Activated T-helper 9 cell treated with anti-CD3 and anti-CD28 coated beads, Interleukin-2, amount 50 U/mL, for 16 hours (primary cell): ENCODE measurements around the gene USP25.

Source experiments
- DNase-seq: peaks from one replicate; pipeline ENCODE4 v3.0.0-alpha.2; 2020; ENCODE audit warnings: low read depth

USP25 gene

DNA sequence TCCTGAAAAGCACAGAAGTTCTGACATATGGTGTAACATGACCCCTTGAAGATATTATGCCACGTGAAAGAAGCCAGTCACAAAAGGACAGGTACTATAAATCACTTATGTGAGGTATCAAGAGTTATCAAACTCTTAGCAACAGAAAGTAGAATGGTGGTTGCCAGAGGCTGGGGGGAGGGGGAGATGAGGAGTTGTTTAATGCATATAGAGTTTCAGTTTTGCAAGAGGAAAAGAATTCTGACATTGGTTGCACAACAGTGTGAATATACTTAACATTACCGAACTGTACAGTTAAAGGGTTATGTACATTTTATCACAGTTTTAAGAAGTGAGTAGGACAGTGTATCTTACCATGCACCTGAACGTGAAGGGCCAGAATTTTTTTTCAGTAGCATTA lies 80.0 kb downstream of the USP25 start:
- no peak for DNase-seq

DNA sequence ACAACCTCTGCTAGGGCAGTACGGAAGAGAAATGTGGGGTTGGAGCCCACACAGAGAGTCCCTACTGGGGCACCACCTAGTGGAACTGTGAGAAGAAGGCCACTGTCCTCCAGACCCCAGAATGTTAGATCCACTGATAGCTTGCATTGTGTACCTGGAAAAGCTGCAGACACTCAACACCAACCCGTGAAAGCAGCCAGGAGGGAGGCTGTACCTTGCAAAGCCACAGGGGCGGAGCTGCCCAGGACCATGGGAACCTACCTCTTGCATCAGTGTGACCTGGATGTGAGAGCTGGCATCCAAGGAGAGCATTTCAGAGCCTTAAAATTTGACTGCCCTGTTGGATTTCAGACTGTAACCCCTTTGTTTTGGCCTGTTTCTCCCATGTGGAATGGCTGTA lies 85.5 kb downstream of the USP25 start:
- no peak for DNase-seq

DNA sequence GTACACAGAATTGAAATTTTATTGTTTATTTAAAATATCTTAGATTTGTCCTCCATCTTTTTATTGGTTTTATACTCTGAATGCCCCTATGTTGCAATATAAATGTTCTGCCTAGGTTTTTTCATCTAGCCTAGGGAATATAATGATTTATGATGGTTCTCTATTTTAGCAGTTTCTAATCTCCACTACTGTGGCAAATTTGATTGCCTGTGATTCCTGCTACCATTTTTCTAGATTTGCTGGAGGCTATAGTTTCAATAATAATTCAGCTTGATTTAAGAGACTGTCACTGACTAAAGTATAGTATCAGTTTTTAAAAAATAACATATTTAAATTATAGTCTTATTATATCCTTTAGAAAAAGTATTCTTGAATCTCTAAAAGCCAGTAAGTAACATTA lies 90.5 kb downstream of the USP25 start:
- DNase-seq = no peak

DNA sequence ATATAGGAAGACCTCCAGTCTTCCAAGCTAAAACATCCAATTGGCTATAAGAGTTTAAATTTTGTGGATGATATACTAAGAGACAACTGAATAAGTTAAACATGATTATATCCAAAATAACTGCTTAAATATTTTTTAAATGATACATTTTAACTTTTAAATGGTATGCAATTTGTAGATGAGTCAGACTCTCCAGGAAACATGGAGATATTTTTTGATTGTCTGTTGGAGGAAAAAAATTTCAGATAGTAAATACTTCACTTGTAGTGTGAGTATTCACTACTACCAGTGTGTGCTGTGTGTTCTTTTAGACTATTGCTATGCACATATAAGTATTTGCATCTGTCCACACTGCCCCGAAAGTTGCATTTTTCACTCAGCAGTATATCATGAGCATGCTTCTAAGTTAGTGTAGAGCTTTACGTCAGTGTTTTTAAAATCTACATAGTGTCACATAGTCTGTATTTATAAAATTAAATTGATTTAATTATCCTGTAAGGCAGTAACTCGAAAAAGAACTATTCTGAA lies 91.1 kb downstream of the USP25 start:
- no peak for DNase-seq

DNA sequence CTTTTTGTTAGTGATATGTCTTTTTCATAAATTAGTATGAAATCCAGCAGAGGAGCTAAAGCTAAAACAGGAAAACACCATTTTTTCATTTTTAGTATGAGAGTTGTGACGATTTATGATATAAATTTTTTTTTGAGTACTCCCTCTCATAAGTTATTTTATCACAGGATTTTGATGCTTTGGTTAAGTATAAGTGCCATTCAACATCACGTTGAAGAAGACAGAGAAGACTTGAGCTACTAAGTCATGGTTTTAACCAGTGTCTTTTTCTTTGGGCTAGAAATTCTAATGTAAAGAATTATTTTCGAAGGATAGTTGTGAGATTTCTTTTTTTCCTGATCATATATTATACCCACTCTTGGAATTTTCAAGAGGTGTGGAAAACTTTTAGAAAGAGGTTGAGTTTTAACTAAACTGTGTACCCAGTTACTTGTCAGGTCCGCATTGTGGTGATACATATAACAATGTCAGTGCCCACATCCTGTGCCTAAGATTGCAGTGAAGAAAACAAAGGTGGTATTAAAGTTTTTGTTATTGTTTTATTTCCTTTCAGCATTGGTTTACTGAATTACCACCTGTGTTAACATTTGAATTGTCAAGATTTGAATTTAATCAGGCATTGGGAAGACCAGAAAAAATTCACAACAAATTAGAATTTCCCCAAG lies 93.8 kb downstream of the USP25 start:
- no peak for DNase-seq

DNA sequence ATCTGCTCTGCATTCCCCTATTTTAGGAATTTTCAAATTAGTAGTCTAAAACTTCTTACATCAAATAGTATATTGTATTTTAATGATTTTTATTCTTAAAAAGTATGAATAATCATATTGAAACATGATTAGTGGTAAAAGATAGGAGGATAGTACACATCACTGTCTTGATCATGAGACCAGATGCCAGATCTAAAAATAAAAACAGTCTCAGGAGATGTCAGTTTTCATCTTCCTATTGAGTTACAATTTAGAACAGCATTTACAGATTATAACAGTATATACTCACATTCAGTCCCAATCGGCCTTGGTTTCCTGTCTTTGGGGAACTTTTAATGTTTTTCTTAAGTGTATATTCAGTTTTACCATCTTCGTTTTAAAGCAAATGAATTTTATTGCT lies 95.9 kb downstream of the USP25 start:
- no peak for DNase-seq

DNA sequence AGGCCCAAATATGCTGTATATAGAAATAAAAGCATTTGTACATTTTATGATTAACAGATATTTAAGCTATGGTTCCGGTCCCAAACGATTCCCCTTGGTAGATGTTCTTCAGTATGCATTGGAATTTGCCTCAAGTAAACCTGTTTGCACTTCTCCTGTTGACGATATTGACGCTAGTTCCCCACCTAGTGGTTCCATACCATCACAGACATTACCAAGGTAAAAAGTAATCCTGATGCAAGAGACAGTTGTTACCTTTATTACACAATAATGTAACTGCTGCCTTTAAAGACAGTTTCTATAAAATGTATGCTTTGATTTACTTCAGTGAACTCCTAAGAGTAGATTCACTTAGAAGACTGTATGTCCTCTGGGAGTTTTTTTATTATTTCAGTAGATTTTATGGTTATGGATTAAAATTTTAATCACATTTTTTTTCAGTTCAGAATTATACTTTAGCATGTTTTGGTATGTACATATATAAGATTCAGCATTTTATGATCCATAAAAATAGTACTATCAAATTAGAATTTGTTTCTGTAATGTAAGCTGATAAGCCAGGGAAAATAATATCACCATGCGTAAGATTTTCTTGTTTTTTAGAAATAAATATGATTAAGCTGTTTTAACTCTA lies 96.5 kb downstream of the USP25 start:
- DNase-seq = no peak

DNA sequence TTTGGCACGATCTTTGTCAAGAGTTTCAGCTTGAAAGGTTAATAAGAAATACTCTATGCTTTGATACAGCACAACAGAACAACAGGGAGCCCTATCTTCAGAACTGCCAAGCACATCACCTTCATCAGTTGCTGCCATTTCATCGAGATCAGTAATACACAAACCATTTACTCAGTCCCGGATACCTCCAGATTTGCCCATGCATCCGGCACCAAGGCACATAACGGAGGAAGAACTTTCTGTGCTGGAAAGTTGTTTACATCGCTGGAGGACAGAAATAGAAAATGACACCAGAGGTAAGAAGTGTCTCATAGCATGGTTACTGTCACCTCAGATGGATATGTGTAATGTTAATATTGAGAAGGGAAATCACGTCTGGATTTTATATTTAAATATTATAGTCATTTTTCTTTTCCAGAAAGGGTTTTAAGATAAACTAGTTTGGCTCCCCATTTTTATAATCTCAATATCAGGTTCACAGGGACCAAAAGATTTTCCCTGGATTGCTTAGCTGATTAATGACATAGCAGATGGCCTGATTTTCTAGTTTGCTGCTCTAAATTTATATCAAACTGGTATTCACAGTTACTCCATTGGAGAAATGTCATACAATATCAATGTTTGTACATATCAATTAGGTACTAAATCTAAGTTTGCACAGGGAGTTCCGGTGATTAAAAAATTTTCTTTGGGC lies 97.3 kb downstream of the USP25 start:
- DNase-seq = no peak

DNA sequence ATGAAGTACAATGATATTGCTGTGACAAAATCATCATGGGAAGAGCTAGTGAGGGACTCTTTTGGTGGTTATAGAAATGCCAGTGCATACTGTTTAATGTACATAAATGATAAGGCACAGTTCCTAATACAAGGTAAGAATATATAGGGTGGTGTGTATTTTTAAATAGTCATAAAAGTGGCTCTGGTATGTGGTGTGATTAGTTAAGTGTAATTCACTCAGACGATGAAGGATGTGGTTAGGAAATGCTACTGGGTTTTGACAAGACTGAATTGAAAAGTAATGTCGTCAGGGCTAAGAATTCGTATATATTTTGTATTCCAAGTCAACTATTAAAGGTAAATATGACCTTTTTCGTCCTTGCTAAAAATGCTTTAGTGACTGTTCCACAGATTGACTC lies 101.7 kb downstream of the USP25 start:
- no peak for DNase-seq

DNA sequence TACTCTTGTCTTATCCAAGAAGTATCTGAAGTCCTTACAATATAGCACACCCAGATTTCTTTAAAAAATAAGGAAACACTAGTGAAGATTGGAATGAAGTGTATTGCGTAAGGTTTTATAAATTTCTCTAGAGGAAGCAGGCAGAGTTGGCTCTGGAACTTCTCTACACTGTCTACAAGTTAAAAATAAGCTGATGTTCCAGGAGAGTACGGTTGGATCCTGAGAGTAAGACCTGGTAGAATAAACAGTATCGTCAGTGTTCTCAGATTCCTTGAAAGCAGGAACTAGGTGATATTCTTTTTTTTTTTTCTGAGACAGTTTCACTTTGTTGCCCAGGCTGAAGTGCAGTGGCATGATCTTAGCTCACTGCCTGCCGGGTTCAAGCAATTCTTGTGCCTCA lies 107.9 kb downstream of the USP25 start:
- DNase-seq = no peak

DNA sequence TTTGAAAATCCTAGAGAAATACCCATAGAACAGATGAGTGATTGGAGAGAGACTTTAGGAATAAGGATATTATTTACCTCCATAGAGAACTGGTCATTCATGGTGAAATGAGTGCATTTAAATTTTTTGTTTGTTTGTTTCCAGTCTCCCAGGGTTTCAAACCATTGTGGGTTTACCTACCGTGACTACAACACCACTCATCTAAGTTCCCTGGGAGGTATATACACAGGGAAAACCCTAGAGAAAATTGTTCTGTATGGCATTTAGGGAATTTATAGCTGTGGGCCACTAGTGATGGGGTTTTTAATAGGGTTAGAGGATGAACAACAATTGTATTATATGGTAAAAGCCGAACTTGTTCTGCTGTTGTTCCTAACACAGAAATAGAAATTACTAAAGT lies 109.2 kb downstream of the USP25 start:
- DNase-seq = no peak

DNA sequence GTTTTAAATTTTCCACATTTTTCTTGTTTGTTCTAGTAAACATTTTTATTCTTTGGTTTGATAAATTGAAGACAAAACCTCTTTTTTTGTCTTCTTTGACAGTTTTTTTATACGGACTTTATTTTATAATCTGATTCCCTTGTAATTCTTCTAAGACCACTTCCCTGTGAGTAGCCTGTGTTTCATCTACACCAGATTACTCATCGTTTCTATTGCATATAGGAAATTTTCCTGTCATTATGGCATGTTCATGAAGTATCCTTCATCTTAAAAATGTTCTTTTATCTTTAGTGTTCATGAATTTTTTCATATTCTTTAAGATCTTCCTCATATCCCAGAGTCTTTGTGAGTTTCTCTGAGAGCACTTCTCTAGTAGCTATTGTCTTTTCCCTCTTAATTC lies 109.8 kb downstream of the USP25 start:
- DNase-seq = no peak

DNA sequence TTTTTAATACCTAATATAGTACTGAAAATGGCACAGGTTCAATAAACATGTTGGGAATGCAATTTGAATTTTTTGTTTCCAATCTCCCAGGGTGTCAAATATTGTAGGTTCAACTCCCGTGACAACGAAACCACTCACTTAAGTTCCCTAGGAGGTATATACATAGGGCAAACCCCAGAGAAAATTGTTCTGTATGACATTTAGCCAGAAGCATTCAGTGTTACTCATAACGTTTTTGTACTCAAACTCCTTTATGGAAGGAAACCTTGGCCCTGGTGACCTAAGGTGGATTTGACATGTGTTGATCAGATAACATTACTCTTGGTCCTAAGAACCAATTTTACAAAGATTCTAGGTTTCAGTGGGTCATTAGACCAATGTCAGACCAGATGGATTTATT lies 110.6 kb downstream of the USP25 start:
- no peak for DNase-seq

DNA sequence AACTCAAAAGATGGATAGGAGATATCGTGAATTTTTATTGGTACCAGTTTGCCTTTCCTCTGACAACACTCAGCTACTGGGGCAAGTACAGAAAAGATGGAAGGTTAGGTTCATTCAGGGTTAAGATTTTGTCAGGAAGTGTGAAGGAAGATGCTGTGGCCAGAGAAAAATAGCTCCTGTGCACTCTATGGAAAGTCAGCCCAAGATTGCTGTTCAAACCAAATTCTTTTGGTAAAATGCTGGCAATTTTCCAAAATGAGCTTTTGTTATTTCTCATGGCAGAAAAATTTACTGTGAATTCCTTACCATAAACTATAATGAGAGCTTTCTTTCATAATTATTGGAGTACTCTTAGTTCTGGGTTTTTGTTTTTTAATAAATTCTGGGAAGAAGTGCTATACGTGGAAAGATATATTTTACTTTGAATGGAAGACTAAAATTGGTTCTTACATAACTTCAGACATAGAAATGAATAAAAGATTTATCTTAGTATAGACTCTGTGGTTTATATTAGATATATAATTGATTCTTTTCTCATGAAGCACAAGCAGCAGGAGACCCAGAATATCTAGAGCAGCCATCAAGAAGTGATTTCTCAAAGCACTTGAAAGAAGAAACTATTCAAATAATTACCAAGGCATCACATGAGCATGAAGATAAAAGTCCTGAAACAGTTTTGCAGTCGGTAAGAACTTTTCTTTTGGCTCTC lies 112.2 kb downstream of the USP25 start:
- DNase-seq = no peak

DNA sequence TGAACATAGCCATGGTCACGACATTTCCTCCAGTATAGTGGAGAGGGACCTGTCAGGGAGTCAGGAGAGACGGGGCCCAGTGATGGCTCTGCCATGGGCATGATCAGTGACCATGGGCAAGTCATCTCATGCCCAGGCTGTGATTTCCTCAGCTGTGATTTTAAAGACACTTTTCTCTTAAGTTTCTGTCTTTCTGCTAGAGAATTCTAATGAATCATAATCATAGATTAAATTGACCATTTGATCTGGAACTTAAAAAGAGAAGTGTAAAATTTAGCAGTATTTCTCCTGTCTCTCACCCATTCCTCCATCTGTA lies 112.7 kb downstream of the USP25 start:
- DNase-seq = no peak

DNA sequence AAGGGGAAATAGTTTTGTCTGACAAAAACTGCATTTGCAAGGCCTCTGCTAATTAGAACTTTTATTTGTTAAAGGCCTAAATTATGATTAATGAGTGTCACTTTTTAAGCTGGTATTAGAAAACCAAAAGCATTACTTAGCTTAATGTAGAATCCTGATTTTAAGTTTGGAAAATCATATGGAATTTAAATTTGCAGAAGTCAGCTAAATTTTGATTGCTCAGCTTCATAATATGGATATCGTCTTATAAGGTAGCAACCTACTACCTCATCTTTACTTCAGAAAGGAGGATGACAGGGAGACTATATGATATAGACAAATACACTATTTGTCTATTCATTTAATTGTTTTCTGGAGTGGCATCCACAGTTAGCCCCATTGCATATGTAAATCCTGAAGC lies 114.0 kb downstream of the USP25 start:
- no peak for DNase-seq

DNA sequence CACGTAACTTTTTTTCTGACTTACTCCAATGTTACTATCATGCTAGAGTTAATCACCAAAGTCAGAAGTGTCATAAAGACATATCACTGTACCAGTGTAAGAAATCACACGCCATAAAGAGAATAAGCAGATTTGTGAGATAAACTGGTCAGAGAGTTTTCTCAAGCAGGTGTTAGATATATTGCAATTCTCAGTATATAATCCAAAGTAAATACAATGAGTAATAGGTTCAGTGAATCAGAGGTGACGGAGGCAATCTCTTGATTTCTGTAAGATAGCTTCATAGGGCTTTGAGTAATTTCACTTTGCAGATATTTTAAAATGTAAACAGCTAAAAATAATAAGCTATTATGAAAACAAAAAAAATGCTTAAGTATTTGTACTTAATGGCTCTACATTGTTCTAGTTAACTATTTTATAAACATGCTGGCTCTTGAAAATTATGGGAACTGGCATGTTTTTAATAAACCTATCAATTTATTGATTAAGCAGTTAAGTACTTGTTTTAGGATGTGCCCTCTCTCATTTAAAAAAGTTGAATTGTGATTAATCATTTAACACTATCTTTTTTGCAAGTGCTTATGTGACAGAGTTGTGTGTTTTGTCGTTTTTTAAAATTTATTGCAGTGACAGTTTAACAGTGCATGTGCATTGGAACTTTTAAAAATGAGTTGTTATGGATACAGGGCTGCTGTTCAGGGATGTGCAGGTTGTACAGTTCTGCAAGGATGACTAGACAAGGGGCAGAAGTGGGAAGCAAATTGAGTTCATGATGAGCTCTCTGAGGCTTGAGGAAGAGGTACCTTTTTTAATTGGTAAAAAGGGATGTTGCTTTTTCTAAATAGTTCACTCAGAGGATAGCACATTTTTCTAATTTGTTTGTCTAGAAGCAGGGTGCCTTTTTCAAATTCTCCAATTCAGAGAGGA lies 119.1 kb downstream of the USP25 start:
- no peak for DNase-seq

DNA sequence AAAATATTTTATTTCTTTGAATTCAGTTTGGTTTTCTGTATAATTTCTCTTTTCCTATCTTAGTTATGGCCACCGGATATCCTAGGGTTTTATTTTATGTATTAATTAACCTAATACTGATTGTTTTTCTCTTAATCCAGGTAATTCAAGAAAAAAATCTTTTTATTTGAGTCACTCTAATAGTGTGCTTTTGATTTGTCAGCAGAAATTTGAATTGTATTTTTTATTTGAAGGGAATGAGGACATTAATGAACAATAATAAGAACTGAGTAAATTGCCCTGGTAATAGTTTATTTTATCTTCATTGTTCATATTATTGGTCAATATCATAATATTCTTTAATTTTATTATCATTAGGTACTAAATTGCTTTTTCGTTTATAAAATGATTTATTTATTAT lies 120.1 kb downstream of the USP25 start:
- no peak for DNase-seq

DNA sequence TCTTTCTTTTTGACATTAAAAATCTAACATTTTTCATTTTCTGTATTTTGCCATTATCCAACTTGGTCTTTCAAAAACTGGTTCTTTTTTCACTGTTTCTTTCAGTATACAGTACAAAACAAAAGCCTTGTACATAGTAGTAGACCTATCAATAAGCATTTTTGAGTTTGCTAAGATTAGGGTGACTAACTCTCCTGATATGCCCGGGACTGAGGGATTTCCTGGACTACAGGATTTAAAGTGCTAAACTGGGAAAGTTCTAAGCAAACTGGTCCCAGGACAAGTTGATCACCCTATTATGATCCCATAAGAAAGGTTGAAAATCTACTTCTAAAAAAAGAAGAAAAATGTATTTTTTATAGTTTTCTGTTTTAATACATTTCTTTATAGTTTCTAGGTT lies 120.9 kb downstream of the USP25 start:
- no peak for DNase-seq

DNA sequence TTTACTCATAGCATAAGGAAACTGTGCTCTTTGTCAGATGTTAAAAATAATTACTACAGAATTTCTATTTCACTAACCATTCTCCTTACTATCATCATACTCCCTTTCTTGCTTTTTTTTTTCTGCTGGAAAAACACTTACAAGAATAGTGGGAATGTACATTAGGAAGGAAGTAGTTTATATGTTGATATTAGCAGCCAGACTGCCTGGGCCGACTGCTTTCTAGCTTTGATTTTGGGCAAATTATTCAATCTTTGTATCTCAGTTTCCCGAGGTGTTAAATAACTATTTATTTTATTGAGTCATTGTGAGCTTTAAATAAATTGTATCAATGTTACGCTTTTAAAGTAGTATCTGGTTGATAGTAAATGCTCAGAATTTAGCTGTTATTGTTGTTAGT lies 122.4 kb downstream of the USP25 start:
- no peak for DNase-seq

DNA sequence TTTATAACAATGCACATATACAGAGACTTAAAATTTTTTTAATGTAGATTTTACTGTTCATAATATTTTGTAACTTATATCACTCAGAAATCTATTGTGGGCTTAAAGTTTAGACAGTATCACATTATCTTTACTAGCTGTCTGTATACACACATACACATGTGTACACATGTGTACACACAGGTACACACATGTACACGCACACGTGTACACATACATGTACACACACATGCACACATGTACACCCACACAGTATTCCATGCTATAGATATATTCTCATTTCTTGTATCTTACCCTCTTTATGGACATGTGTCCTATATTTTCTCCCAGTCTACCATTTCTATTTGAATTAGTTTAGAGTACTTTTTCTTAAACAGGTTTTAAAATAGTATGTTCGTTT lies 123.3 kb downstream of the USP25 start:
- no peak for DNase-seq

DNA sequence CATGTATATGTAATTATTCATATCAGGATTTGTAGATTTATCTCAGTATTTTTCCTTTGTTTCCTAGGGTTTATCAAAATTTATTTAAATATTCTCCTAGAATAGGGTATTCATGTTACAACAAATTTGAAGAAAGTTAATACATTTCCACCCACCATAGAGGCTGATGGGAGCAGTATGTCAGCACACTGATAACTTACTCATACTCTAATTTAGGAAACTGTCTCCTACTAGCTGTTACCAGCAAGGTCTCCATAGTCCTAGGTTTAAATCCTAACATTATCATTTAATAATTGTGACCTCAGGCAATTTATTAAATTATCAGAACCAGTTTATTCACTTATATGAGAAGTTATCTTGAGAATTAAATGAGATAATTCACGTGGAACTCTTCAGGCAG lies 127.0 kb downstream of the USP25 start:
- DNase-seq = no peak
